Lung (tissue), 12 donors: ENCODE results near the gene MED23. TPM values are rescaled to one million over a fixed set of nuclear protein-coding genes. Genes with fewer than 3 reads are reported as not detected.

Source experiments
- ATAC-seq: fragments of 200-7000 bp; cut with Tn5 transposase; one replicate; pipeline ENCODE4 v1.9.1; 2020; ENCODE audit warnings: moderate number of reproducible peaks; ENCODE audit not compliant: insufficient read depth, low FRiP score
- DNase-seq, 3 donors: peaks; one replicate each; pipeline ENCODE4 v3.0.0-alpha.2; 2013 to 2017
- H3K27ac ChIP-seq, 2 donors: one replicate each; pipeline ENCODE4 v1.5.1; 2013; ENCODE audit warnings: mild to moderate bottlenecking in 2 of 2, moderate library complexity in 2 of 2, control low read depth in 1 of 2, inconsistent platforms in 1 of 2, low read depth in 1 of 2, low read length in 1 of 2
- H3K27me3 ChIP-seq, 3 donors: one replicate each; pipeline ENCODE4 v1.5.1; 2013; ENCODE audit warnings: low read length in 2 of 3; ENCODE audit not compliant: control insufficient read depth in 3 of 3, insufficient read depth in 3 of 3
- H3K36me3 ChIP-seq, 4 donors: one replicate each; pipeline ENCODE4 v1.5.1; 2013; ENCODE audit warnings: low read length in 4 of 4, mild to moderate bottlenecking in 1 of 4, moderate library complexity in 1 of 4; ENCODE audit not compliant: control insufficient read depth in 4 of 4, insufficient read depth in 4 of 4
- H3K4me1 ChIP-seq, 5 donors: one replicate each; pipeline ENCODE4 v1.5.1; 2013; ENCODE audit warnings: low read length in 5 of 5, mild to moderate bottlenecking in 2 of 5, moderate library complexity in 1 of 5; ENCODE audit not compliant: control insufficient read depth in 5 of 5, insufficient read depth in 5 of 5
- H3K4me3 ChIP-seq: one replicate; pipeline ENCODE4 v1.5.1; 2013; ENCODE audit warnings: mild to moderate bottlenecking, control low read depth, moderate library complexity
- H3K9ac ChIP-seq, 2 donors: one replicate each; pipeline ENCODE4 v1.5.1; 2013; ENCODE audit warnings: low read length in 2 of 2, control low read depth in 1 of 2; ENCODE audit not compliant: insufficient read depth in 1 of 2
- H3K9me3 ChIP-seq, 4 donors: one replicate each; pipeline ENCODE4 v1.5.1; 2013; ENCODE audit warnings: low read length in 3 of 4, mild to moderate bottlenecking in 1 of 4, moderate library complexity in 1 of 4; ENCODE audit not compliant: control insufficient read depth in 4 of 4, insufficient read depth in 3 of 4
- WGBS, 2 donors: extraction: QIAGEN DNeasy Blood & Tissue Kit; methylation state at CpG; one replicate each; pipeline ENCODE4 v1.1.7; 2013; 5-methylcytosine and 5-hydroxymethylcytosine counted together
- polyA plus RNA-seq, 2 donors: library from polyadenylated mRNA; stranded (reverse); fragments of 200-250 nt; gene quantifications; one replicate each; pipeline ENCODE4 v1.2.1, GENCODE V29; 2013
- total RNA-seq, 2 donors: library from RNA; depleted of rRNA in 1 of 2; stranded (reverse); fragments of >200 nt in 1 of 2; gene quantifications; one replicate each; pipeline ENCODE4 v1.2.1, GENCODE V29; 2014 to 2021
- TF ChIP-seq, protein P1 (sequence below): IDR thresholded peaks from 2 replicates; pipeline ENCODE4 v1.5.1; 2012; ENCODE audit warnings: mild to moderate bottlenecking; ENCODE audit errors: control extremely low read depth, extremely low read depth
- donor health status: control.
- donor health status: control.
- donor health status: Bipolar disorder and iron deficiency.
- donor health status: healthy.
- donor health status: DM: yes; HTN: yes; CAD: no.

The MED23 gene
- total and polyA plus RNA-seq, 4 donors = 8.7 to 69.0 (median 18.5) TPM

DNA sequence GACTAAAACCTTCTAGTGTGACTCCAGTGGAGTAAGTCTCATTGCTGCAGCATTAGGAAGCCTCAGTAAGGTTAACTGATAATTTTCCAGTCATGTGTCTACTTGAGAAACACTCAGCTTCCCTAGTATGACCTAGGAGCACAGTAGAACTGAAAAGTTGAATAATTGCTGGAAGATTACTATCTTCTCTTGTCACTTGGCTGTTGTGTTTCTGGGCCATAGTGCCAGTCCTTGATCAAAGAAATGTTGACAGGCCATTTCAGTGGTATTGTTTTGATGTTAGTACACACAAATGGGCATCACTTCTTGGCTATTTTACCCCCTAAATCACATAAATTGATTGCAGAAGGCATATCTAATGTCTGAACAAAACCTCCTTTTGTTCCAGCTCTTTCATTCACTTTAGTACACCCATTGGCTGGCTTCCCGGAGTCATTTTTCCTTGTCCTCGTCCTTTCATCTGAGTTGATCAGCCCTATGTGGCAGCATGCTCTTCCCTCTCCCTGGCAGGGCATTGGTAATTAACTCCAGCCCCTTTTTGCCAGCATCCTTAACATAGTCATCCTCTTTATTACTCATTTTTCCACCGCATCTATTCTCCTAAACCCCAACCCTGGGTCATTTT is 15.1 kb upstream of the MED23 start:
- no peak for ATAC-seq
- H3K4me1 ChIP-seq = no peaks in the 10 kb centered on the region

DNA sequence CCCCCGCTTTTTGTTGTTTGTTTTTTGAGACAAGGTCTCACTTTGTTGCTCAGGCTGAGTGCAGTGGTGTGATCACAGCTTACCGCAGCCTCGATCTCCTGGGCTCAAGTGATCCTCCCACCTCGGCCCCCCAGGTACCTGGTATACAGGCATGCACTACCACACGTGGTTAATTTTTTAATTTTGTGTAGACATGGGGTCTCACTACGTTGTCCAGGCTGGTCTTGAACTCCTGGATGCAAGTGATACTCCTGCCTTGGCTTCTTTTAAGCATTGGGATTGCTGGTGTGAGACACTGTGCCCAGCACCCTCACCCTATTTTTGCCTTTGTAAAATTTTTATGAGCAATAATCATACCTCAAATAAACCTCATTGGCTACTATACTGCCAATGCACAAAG is 14.5 kb upstream of the MED23 start:
- DNase-seq (no peak), ATAC-seq (no peak)
- 88 to 93% methylated on average over 6 of the region's 6 CpGs for WGBS, 2 donors
- H3K9ac ChIP-seq = no peak overlapping the region
- TF ChIP-seq, protein P1, sequence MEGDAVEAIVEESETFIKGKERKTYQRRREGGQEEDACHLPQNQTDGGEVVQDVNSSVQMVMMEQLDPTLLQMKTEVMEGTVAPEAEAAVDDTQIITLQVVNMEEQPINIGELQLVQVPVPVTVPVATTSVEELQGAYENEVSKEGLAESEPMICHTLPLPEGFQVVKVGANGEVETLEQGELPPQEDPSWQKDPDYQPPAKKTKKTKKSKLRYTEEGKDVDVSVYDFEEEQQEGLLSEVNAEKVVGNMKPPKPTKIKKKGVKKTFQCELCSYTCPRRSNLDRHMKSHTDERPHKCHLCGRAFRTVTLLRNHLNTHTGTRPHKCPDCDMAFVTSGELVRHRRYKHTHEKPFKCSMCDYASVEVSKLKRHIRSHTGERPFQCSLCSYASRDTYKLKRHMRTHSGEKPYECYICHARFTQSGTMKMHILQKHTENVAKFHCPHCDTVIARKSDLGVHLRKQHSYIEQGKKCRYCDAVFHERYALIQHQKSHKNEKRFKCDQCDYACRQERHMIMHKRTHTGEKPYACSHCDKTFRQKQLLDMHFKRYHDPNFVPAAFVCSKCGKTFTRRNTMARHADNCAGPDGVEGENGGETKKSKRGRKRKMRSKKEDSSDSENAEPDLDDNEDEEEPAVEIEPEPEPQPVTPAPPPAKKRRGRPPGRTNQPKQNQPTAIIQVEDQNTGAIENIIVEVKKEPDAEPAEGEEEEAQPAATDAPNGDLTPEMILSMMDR = no peak
- H3K4me3 ChIP-seq = no peak overlapping the region
- no peaks in the 10 kb centered on the region for H3K4me1 ChIP-seq
- no peaks in the 10 kb centered on the region for H3K9me3 ChIP-seq
- H3K36me3 ChIP-seq = no peaks in the 10 kb centered on the region
- H3K27me3 ChIP-seq = no peaks in the 10 kb centered on the region
- H3K27ac ChIP-seq = no peak overlapping the region

More for the DNA sequence above, 15.1 kb upstream of the MED23 start:
- Histone ChIP-seq H3K9ac (no peak overlapping the region), H3K27ac (no peak overlapping the region), H3K9me3 (no peaks in the 10 kb centered on the region), H3K27me3 (no peaks in the 10 kb centered on the region), H3K36me3 (no peaks in the 10 kb centered on the region), H3K4me3 (no peak overlapping the region)
- WGBS, 2 donors = 78 to 79% methylated on average over 3 of the region's 3 CpGs
- no peak for DNase-seq
- TF ChIP-seq, protein P1 = no peak

DNA sequence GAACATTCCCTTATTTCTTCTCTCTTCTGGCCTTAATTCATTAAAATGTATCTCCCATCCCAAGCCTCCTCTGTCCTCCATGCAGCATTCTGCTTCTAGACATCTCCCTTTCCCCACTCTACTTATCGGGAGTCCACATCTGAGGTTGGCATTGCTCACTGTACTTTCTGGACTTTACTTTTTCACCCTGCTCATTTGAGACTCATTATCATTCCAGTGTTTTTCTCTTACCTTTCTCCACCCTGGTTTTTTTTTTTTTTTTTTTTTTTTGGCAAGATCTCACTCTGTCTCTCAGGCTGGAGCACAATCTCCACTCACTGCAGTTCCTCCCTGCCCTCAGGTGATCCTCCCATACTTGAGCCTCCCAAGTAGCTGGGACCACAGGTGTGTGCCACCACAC is 13.5 kb upstream of the MED23 start:
- Histone ChIP-seq H3K27ac (no peak overlapping the region), H3K9me3 (no peaks in the 10 kb centered on the region), H3K9ac (no peak overlapping the region), H3K4me1 (no peaks in the 10 kb centered on the region), H3K36me3 (no peaks in the 10 kb centered on the region), H3K27me3 (no peaks in the 10 kb centered on the region), H3K4me3 (no peak overlapping the region)
- DNase-seq (no peak), ATAC-seq (no peak)
- WGBS, 2 donors = 83 to 94% methylated on average over 1 of the region's 1 CpG
- TF ChIP-seq, protein P1 = no peak

DNA sequence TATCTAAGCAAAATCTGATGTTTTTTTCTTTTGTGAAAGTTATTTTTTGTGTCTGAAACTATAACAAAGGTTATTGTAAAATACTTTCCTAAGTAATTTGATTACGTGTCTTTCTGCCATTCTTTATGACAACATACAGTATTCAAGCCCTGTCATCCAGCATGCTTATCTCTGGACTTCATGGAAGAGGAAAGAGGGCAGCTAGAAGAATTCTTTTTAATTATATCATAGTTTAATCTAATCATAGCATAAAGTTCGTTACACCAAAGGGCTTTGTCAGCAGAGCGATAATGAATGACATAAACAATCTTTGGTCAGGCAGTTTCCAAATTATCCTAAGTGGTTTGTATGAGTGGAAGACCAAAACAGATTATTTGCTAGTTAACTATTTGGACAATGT is 12.5 kb upstream of the MED23 start:
- no peak for DNase-seq
- no peaks in the 10 kb centered on the region for H3K36me3 ChIP-seq
- H3K27ac ChIP-seq = no peak overlapping the region
- H3K4me1 ChIP-seq = no peaks in the 10 kb centered on the region
- H3K9ac ChIP-seq = no peak overlapping the region
- TF ChIP-seq, protein P1 = no peak
- H3K4me3 ChIP-seq = no peak overlapping the region
- WGBS, 2 donors = 72 to 86% methylated on average over 3 of the region's 3 CpGs
- no peaks in the 10 kb centered on the region for H3K9me3 ChIP-seq
- no peak for ATAC-seq
- H3K27me3 ChIP-seq = no peaks in the 10 kb centered on the region
